Neural cell (in vitro differentiated cells): ENCODE measurements around the gene CATSPERB. TPM values are rescaled to one million over a fixed set of nuclear protein-coding genes. Genes with fewer than 3 reads are reported as not detected.

Experiments
- H2AFZ ChIP-seq: fragments of 200-600, 300-800 bp; sonication (generic), shearing (Covaris generic); 2 replicates; pipeline ENCODE4 v1.6.0; 2014; ENCODE audit warnings: low read depth, mild to moderate bottlenecking, antibody characterized with exemption, low read length, moderate library complexity
- H3F3A ChIP-seq: fragments of 200-600 bp; shearing (Covaris generic); 2 replicates; pipeline ENCODE4 v1.6.1; 2016; ENCODE audit warnings: mild to moderate bottlenecking, moderate library complexity, mixed read lengths, antibody characterized with exemption, low read length; ENCODE audit not compliant: insufficient read depth, poor library complexity, severe bottlenecking
- H3K27ac ChIP-seq: fragments of 200-600, 300-800 bp; sonication (generic), shearing (Covaris generic); 2 replicates; pipeline ENCODE4 v1.5.1; 2014; ENCODE audit warnings: mild to moderate bottlenecking, low read length, moderate library complexity
- H3K27me3 ChIP-seq: fragments of 300-800, 200-600 bp; sonication (generic), shearing (Covaris generic); 2 replicates; pipeline ENCODE4 v1.6.0; 2014; ENCODE audit warnings: mild to moderate bottlenecking, low read depth, low read length, moderate library complexity; ENCODE audit not compliant: insufficient read depth
- H3K36me3 ChIP-seq: fragments of 300-800, 200-600 bp; sonication (generic), shearing (Covaris generic); 2 replicates; pipeline ENCODE4 v1.5.1; 2014; ENCODE audit warnings: mild to moderate bottlenecking, antibody characterized with exemption, low read length, moderate library complexity; ENCODE audit not compliant: insufficient read depth
- H3K4me2 ChIP-seq: fragments of 300-800, 200-600 bp; sonication (generic), shearing (Covaris generic); 2 replicates; pipeline ENCODE4 v1.6.0; 2014; ENCODE audit warnings: mild to moderate bottlenecking, low read length
- H3K4me3 ChIP-seq: fragments of 300-800, 200-600 bp; sonication (generic), shearing (Covaris generic); 2 replicates; pipeline ENCODE4 v1.5.1; 2014; ENCODE audit warnings: mild to moderate bottlenecking, low read length, moderate library complexity
- H3K79me2 ChIP-seq: fragments of 200-600 bp; shearing (Covaris generic); replicated peaks from 2 replicates; pipeline ENCODE4 v1.6.0; 2014; ENCODE audit warnings: mild to moderate bottlenecking, low read length, moderate library complexity; ENCODE audit not compliant: insufficient read depth
- H3K9ac ChIP-seq: fragments of 300-800, 200-600 bp; sonication (generic), shearing (Covaris generic); 2 replicates; pipeline ENCODE4 v1.6.1; 2016; ENCODE audit warnings: mild to moderate bottlenecking, low read length, mixed read lengths
- H3K9me2 ChIP-seq: fragments of 200-600 bp; shearing (Covaris generic); 2 replicates; pipeline ENCODE4 v1.6.1; 2016; ENCODE audit warnings: mild to moderate bottlenecking, low read length, mixed read lengths; ENCODE audit not compliant: insufficient read depth
- H3K9me3 ChIP-seq: fragments of 200-600, 300-800 bp; sonication (generic), shearing (Covaris generic); 2 replicates; pipeline ENCODE4 v1.6.1; 2016; ENCODE audit warnings: mild to moderate bottlenecking, mixed run types, low read length, moderate library complexity, mixed read lengths
- H4K20me1 ChIP-seq: fragments of 200-600 bp; shearing (Covaris generic); 2 replicates; pipeline ENCODE4 v1.6.1; 2016; ENCODE audit warnings: mild to moderate bottlenecking, mixed run types; ENCODE audit not compliant: insufficient read depth
- EP300 ChIP-seq: fragments of 450-650 bp; conservative IDR thresholded peaks from 2 replicates; pipeline ENCODE4 v1.6.1; 2014; ENCODE audit warnings: antibody characterized with exemption, mild to moderate bottlenecking, moderate library complexity; ENCODE audit not compliant: poor library complexity, severe bottlenecking
- EZH2 ChIP-seq: fragments of 200-600, 300-800 bp; shearing (Covaris generic), sonication (generic); IDR thresholded peaks from 2 replicates; pipeline ENCODE4 v1.6.1; 2014; ENCODE audit warnings: antibody characterized with exemption, low read length, borderline replicate concordance, mild to moderate bottlenecking; ENCODE audit not compliant: insufficient read depth, poor library complexity, severe bottlenecking
- MXI1 ChIP-seq: fragments of 450-650 bp; conservative IDR thresholded peaks from 2 replicates; pipeline ENCODE4 v1.6.1; 2014; ENCODE audit warnings: antibody characterized with exemption, mild to moderate bottlenecking; ENCODE audit not compliant: poor library complexity, severe bottlenecking
- POLR2AphosphoS5 ChIP-seq: IDR thresholded peaks from 2 replicates; pipeline ENCODE4 v1.6.1; 2012
- RAD21 ChIP-seq: fragments of 450-650 bp; conservative IDR thresholded peaks from 2 replicates; pipeline ENCODE4 v1.6.1; 2014; ENCODE audit warnings: antibody characterized with exemption, mild to moderate bottlenecking, moderate library complexity
- REST ChIP-seq: IDR thresholded peaks from 2 replicates; pipeline ENCODE4 v1.6.1; 2012; ENCODE audit warnings: borderline replicate concordance
- SMC3 ChIP-seq: fragments of 450-650 bp; conservative IDR thresholded peaks from 2 replicates; pipeline ENCODE4 v1.6.1; 2014; ENCODE audit warnings: antibody characterized with exemption, mild to moderate bottlenecking, moderate library complexity; ENCODE audit not compliant: poor library complexity
- TAF1 ChIP-seq: IDR thresholded peaks from 2 replicates; pipeline ENCODE4 v1.6.1; 2012; ENCODE audit warnings: low read depth
- polyA plus RNA-seq: library from polyadenylated mRNA; depleted of rRNA; stranded (reverse); fragments of >200 nt; gene quantifications from 2 replicates; pipeline ENCODE4 v1.2.3, GENCODE V29; 2014
- TF ChIP-seq, protein P1 (sequence below): fragments of 450-650 bp; IDR thresholded peaks from 2 replicates; pipeline ENCODE4 v1.5.1; 2014; ENCODE audit warnings: antibody characterized with exemption, mild to moderate bottlenecking, moderate library complexity; ENCODE audit not compliant: poor library complexity, severe bottlenecking

Gene CATSPERB
- polyA plus RNA-seq, 1 donor from 2014 or later: not detected

DNA sequence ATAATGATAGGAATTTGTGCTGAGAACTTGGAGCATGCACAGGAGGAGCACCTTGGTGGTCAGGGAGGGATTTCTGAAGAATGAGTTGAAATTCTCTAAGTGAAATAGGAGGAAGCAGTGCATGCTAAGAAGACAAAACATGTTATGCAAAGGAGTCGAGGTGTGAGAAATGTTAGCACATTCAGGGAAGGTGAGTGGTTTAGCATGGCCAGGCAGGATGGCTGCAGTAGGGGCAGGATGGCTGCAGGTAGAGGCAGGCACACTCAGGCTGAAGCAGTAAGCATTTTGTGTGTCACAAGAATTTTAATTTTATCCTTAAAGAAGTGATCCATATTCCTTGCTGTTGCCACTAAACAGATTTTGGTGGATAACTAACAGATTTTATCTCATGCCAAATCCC is 46.3 kb downstream of the CATSPERB start:
- Histone ChIP-seq H2AFZ (no peak overlapping the region), H3K9me3 (no peaks in the 10 kb centered on the region), H3K4me2 (no peak overlapping the region), H3K27me3 (no peaks in the 10 kb centered on the region), H3K36me3 (no peaks in the 10 kb centered on the region), H3K27ac (no peak overlapping the region), H3K4me3 (no peak overlapping the region), H4K20me1 (no peaks in the 10 kb centered on the region), H3K9me2 (no peaks in the 10 kb centered on the region), H3F3A (no peaks in the 10 kb centered on the region), H3K79me2 (no peaks in the 10 kb centered on the region), H3K9ac (no peak overlapping the region)
- no peak for TF ChIP-seq MXI1
- no peak for TF ChIP-seq POLR2AphosphoS5
- TF ChIP-seq EP300: no peak
- no peak for TF ChIP-seq RAD21
- TF ChIP-seq REST: no peak
- TF ChIP-seq EZH2: no peak
- TF ChIP-seq TAF1: no peak
- TF ChIP-seq SMC3: no peak
- TF ChIP-seq, protein P1, sequence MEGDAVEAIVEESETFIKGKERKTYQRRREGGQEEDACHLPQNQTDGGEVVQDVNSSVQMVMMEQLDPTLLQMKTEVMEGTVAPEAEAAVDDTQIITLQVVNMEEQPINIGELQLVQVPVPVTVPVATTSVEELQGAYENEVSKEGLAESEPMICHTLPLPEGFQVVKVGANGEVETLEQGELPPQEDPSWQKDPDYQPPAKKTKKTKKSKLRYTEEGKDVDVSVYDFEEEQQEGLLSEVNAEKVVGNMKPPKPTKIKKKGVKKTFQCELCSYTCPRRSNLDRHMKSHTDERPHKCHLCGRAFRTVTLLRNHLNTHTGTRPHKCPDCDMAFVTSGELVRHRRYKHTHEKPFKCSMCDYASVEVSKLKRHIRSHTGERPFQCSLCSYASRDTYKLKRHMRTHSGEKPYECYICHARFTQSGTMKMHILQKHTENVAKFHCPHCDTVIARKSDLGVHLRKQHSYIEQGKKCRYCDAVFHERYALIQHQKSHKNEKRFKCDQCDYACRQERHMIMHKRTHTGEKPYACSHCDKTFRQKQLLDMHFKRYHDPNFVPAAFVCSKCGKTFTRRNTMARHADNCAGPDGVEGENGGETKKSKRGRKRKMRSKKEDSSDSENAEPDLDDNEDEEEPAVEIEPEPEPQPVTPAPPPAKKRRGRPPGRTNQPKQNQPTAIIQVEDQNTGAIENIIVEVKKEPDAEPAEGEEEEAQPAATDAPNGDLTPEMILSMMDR: no peak

DNA sequence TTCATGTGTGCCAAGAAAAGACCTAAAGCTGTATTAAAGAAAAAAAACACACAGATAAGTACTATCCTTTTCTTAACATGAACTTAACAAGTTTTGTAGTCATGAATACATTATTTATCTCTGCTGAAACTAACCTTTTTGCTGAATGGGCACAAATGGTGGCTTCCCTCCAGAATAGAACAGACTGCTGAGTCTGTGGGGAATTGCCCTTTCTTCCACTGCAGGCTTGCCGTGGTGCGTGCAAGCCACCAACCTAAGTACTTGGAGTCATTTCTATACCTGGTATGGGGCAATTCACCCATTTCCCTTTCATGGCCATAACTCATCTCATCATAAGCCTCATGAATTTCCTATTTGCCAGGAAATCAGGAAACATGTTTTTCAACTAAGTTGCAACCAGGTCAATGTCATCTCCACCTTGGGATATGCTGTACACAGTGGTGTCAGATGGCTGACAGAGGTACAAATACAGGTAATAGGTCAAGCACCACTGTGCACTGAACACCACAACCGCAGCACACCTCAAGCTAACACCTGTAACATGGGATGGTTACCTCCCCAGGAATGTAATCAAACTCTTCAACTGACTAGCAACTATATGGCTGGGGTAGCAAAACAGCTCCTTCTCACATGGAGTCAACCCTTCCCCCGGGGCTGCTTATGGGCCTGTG is 49.9 kb downstream of the CATSPERB start:
- no peak for TF ChIP-seq REST
- TF ChIP-seq, protein P1: no peak
- no peaks in the 10 kb centered on the region for H3K9me2 ChIP-seq
- no peak overlapping the region for H3K9ac ChIP-seq
- no peaks in the 10 kb centered on the region for H3K79me2 ChIP-seq
- H3K4me2 ChIP-seq: no peak overlapping the region
- H3K9me3 ChIP-seq: peaks cover 4% of the 10 kb centered on the region
- H3K36me3 ChIP-seq: no peaks in the 10 kb centered on the region
- H3F3A ChIP-seq: no peaks in the 10 kb centered on the region
- H2AFZ ChIP-seq: no peak overlapping the region
- no peak overlapping the region for H3K27ac ChIP-seq
- H3K27me3 ChIP-seq: no peaks in the 10 kb centered on the region
- H4K20me1 ChIP-seq: no peaks in the 10 kb centered on the region
- no peak overlapping the region for H3K4me3 ChIP-seq
